NCI-H1417 (cell line): ENCODE measurements around the gene ADAMTS2.

ENCODE experiments used
- DNase-seq, 3 experiments: peaks; one replicate each; lab custom pipeline; 2025; lab: John Stamatoyannopoulos, UW

Gene ADAMTS2

DNA sequence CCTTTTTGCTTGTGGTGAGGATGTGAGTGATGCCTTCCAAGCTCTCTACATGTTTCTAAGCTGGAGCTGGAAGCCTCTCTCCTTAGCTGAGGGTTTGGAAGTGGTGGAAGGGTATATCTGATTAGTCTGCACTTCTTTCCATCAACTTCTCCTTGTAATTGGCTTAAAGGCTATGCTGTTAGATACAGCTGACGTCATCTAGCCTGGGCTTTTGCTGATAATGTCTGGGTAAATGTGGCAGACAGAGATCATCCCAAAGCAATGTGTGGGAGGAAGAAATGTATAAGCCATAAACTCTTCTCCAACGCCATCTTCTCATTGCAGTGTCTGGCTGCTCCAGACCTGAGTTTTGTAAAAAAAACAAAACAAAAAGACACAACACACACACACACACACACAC, 255.8 kb downstream of the ADAMTS2 start:
- no peak for DNase-seq

DNA sequence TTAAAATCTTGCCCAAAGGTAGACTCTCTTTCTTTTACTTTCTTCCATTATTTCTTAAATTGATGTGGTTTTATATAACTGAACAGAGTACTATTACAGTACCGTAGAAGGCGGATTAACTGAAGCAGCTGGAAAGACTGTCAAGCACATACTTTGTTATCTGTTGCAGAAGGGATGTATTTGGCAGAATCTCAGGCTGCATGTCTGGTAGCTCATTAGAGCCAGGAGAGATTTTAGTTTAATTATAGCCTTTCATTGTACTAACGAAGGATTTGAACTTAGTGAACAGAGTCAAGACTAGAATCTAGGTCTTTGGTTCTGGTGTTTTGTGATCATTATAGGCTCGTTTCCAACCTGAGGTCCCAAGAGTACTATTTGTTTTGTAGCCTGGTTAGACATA, 264.5 kb downstream of the ADAMTS2 start:
- DNase-seq: no peak

DNA sequence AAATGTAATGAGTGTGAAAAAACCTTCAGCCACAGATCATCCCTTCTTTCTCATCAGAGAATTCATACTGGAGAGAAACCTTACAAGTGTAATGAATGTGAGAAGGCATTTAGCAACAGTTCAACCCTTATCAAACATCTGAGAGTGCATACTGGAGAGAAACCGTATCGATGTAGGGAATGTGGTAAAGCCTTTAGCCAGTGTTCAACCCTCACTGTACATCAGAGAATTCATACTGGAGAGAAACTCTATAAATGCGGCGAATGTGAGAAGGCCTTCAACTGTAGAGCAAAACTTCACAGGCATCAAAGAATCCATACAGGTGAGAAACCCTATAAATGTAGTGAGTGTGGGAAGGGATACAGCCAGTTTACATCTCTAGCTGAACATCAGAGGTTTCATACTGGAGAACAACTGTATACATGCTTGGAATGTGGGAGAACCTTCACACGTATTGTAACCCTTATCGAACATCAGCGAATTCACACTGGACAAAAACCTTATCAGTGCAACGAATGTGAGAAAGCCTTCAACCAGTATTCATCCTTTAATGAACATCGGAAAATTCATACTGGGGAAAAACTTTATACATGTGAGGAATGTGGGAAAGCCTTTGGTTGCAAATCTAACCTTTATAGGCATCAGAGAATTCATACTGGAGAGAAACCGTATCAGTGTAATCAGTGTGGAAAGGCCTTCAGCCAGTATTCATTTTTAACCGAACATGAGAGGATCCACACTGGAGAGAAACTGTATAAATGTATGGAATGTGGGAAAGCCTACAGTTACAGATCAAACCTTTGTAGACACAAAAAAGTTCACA, 265.9 kb downstream of the ADAMTS2 start:
- no peak for DNase-seq

DNA sequence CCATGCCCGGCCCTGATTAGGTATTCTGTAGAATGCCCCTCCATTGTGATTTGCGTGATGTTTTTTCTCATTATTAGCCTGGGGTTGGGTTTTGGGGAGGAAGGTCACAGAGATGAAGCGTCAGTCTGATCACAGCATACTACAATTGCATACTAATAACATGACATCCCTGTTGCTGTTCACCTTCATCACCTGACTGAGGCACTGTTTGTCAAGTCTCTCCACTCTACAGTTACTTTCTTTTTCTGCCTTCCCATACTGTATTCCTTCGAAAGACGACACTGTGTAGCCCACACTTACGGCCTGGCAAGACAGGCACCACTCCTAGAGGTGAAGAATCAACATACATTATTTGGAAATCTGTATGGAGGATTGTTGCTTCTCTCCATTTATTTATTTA, 279.6 kb downstream of the ADAMTS2 start:
- DNase-seq: no peak

DNA sequence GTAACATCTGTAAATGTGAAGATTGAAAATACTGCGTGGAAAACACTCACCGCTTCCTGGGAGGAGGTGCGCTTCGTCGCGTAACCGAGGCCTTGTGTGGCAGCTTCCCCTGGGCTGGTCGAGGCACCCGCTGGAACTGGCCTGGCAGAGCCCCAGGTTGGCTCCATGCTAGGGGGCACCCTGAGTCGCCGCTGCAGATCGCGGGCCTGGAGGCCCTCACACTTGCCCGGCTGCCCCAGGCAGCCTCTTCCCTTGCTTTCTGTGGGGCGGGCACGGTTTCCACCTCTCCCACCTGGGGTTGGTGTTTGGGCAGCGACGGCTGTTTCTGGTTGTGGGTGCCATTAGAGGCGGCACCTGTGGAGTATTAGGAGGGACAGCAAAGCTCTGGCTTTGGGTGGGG, 284.2 kb downstream of the ADAMTS2 start:
- DNase-seq: no peak
